HG03460 (cell line): ENCODE results near the gene MDH2.
"Not testable (repeated sequence)": the region's sequence is repeated elsewhere in the genome, so short reads cannot be mapped to it uniquely, and the experiment has no call there.

Experiments used
- ATAC-seq: cut with Tn5 transposase; IDR thresholded peaks from one replicate; pipeline ENCODE4 v1.9.1; 2021; ENCODE audit not compliant: unreplicated experiment

Gene MDH2

GRCh38 chr7:76071316-76072242, 23.7 kb downstream of the MDH2 start:
- no peak for ATAC-seq

GRCh38 chr7:76072243-76073148, 24.6 kb downstream of the MDH2 start:
- ATAC-seq, result no peak

GRCh38 chr7:76073335-76073990, 25.6 kb downstream of the MDH2 start:
- no peak for ATAC-seq

- no peak for ATAC-seq
Measured at GRCh38 chr7:76074306-76074971, 26.5 kb downstream of the MDH2 start.

GRCh38 chr7:76074972-76075370, 27.1 kb downstream of the MDH2 start:
- no peak for ATAC-seq

GRCh38 chr7:76076995-76077394, 29.1 kb downstream of the MDH2 start:
- ATAC-seq, result no peak

- ATAC-seq, result no peak
Measured at GRCh38 chr7:76077435-76077834, 29.5 kb downstream of the MDH2 start.

GRCh38 chr7:76080204-76080603, 32.3 kb downstream of the MDH2 start:
- ATAC-seq, result no peak

GRCh38 chr7:76084115-76084514, 36.2 kb downstream of the MDH2 start:
- not testable (repeated sequence) for ATAC-seq

GRCh38 chr7:76086070-76086469, 38.2 kb downstream of the MDH2 start:
- no peak for ATAC-seq

- not testable (repeated sequence) for ATAC-seq
Measured at GRCh38 chr7:76087362-76087791, 39.5 kb downstream of the MDH2 start.

GRCh38 chr7:76089865-76090475, 42.1 kb downstream of the MDH2 start:
- no peak for ATAC-seq

- no peak for ATAC-seq
Measured at GRCh38 chr7:76091506-76091905, 43.6 kb downstream of the MDH2 start.

- ATAC-seq, result not testable (repeated sequence)
Measured at GRCh38 chr7:76093531-76093930, 45.6 kb downstream of the MDH2 start.

GRCh38 chr7:76094326-76094725, 46.4 kb downstream of the MDH2 start:
- ATAC-seq, result not testable (repeated sequence)

- ATAC-seq, result no peak
Measured at GRCh38 chr7:76095908-76096307, 48.0 kb downstream of the MDH2 start.

GRCh38 chr7:76101693-76102437, 54.0 kb downstream of the MDH2 start:
- ATAC-seq, result not testable (repeated sequence)

GRCh38 chr7:76103788-76104187, 55.9 kb downstream of the MDH2 start:
- not testable (repeated sequence) for ATAC-seq

GRCh38 chr7:76106130-76106529, 58.2 kb downstream of the MDH2 start:
- not testable (repeated sequence) for ATAC-seq
